Measurements from ENCODE around the gene KASH5. TPM values are rescaled to one million over a fixed set of nuclear protein-coding genes. Genes with fewer than 3 reads are reported as not detected.

The KASH5 gene
- total and polyA plus RNA-seq, 2 experiments from 2014 or later = 0.44 TPM; not detected in 1

GRCh38 chr19:49382639-49383038, 5.4 kb upstream of the KASH5 start:
- peaks cover 4% of the 10 kb centered on the region for H3K27me3 Mint-ChIP-seq (ENCODE audit: insufficient read depth, low read depth, poor library complexity)
- H3K36me3 Mint-ChIP-seq (ENCODE audit: low read depth) = no peaks in the 10 kb centered on the region; the same call in 2 of the 3 replicates
- DNase-seq (ENCODE audit: low spot score) = no peak
- no peak overlapping the region for H3K27ac Mint-ChIP-seq
- Histone ChIP-seq H2AFZ (no peak overlapping the region), H4K20me1 (replicated peaks; ENCODE audit: insufficient read depth) (no peaks in the 10 kb centered on the region), H3K79me2 (replicated peaks; ENCODE audit: insufficient read depth) (no peaks in the 10 kb centered on the region), H3F3A (replicated peaks; ENCODE audit: low read depth) (0 out of 2 replicates have a peak, but pooled peaks cover 3% of the 10 kb centered on the region), H3K27me3 (ENCODE audit: insufficient read depth) (no peaks in the 10 kb centered on the region), H3K27ac (ENCODE audit: low read depth) (no peak overlapping the region), H3K4me3 (no peak overlapping the region), H3K36me3 (ENCODE audit: insufficient read depth) (no peaks in the 10 kb centered on the region), H3K4me1 (ENCODE audit: insufficient read depth) (no peaks in the 10 kb centered on the region), H3K4me2 (no peak overlapping the region), H3K9me2 (ENCODE audit: insufficient read depth) (no peaks in the 10 kb centered on the region)
- no peak overlapping the region for H3K4me3 Mint-ChIP-seq
- TF ChIP-seq, protein P1, sequence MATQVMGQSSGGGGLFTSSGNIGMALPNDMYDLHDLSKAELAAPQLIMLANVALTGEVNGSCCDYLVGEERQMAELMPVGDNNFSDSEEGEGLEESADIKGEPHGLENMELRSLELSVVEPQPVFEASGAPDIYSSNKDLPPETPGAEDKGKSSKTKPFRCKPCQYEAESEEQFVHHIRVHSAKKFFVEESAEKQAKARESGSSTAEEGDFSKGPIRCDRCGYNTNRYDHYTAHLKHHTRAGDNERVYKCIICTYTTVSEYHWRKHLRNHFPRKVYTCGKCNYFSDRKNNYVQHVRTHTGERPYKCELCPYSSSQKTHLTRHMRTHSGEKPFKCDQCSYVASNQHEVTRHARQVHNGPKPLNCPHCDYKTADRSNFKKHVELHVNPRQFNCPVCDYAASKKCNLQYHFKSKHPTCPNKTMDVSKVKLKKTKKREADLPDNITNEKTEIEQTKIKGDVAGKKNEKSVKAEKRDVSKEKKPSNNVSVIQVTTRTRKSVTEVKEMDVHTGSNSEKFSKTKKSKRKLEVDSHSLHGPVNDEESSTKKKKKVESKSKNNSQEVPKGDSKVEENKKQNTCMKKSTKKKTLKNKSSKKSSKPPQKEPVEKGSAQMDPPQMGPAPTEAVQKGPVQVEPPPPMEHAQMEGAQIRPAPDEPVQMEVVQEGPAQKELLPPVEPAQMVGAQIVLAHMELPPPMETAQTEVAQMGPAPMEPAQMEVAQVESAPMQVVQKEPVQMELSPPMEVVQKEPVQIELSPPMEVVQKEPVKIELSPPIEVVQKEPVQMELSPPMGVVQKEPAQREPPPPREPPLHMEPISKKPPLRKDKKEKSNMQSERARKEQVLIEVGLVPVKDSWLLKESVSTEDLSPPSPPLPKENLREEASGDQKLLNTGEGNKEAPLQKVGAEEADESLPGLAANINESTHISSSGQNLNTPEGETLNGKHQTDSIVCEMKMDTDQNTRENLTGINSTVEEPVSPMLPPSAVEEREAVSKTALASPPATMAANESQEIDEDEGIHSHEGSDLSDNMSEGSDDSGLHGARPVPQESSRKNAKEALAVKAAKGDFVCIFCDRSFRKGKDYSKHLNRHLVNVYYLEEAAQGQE (IDR thresholded peaks at IDR 0.05; ENCODE audit: unreplicated experiment) = no peak
- TF ChIP-seq STAT1 (IDR thresholded peaks at IDR 0.05; ENCODE audit: unreplicated experiment) = no peak
- TF ChIP-seq JUNB (IDR thresholded peaks at IDR 0.05; ENCODE audit: unreplicated experiment) = no peak
- no peak for TF ChIP-seq ZNF462 (CRISPR knock-in tag; IDR thresholded peaks at IDR 0.05)
- TF ChIP-seq ZNF331 (CRISPR knock-in tag; IDR thresholded peaks at IDR 0.05; ENCODE audit: low read depth) = no peak
- no peak for TF ChIP-seq POLR2AphosphoS5 (IDR thresholded peaks at IDR 0.05; ENCODE audit: low read depth)
- TF ChIP-seq NANOG (IDR thresholded peaks at IDR 0.05; ENCODE audit: borderline replicate concordance) = no peak
- no peak for TF ChIP-seq CREB1 (CRISPR knock-in tag; IDR thresholded peaks at IDR 0.05; ENCODE audit: low read depth)
- TF ChIP-seq EZH2phosphoT487 (IDR thresholded peaks at IDR 0.05; ENCODE audit: unreplicated experiment) = no peak
- no peak for TF ChIP-seq EZH2 (IDR thresholded peaks at IDR 0.05; ENCODE audit: low read depth, unreplicated experiment)
- no peak for TF ChIP-seq ZNF114 (CRISPR knock-in tag; IDR thresholded peaks at IDR 0.05)
- TF ChIP-seq CTCF (conservative IDR thresholded peaks at IDR 0.05; ENCODE audit: low read depth in 2 of 2) = no peak
- TF ChIP-seq, protein P2, sequence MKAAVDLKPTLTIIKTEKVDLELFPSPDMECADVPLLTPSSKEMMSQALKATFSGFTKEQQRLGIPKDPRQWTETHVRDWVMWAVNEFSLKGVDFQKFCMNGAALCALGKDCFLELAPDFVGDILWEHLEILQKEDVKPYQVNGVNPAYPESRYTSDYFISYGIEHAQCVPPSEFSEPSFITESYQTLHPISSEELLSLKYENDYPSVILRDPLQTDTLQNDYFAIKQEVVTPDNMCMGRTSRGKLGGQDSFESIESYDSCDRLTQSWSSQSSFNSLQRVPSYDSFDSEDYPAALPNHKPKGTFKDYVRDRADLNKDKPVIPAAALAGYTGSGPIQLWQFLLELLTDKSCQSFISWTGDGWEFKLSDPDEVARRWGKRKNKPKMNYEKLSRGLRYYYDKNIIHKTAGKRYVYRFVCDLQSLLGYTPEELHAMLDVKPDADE (IDR thresholded peaks at IDR 0.05) = no peak
- peaks cover 5% of the 10 kb centered on the region; the same call in 1 of the 3 replicates for H3K9me3 Mint-ChIP-seq
- no peak for ATAC-seq
- H3K4me1 Mint-ChIP-seq = peaks cover 2% of the 10 kb centered on the region; the same call in 1 of the 3 replicates

Measured in GM23338 (cell line).